Measurements from ENCODE around the gene RAP2C.
"Not testable (repeated sequence)": the region's sequence is repeated elsewhere in the genome, so short reads cannot be mapped to it uniquely, and the experiment has no call there.

Gene RAP2C

GRCh38 chrX:132171478-132171877, 47.8 kb downstream of the RAP2C start:
- ATAC-seq (no peak), DNase-seq (ENCODE audit: low spot score in 2 of 2) (no peak)
- Mint-ChIP-seq H3K4me1 (no peaks in the 10 kb centered on the region), H3K36me3 (no peaks in the 10 kb centered on the region), H3K9me3 (no peaks in the 10 kb centered on the region), H3K4me3 (no peak overlapping the region), H3K27ac (no peak overlapping the region)

- no peak for ATAC-seq
- Mint-ChIP-seq H3K27ac (no peak overlapping the region), H3K36me3 (no peaks in the 10 kb centered on the region), H3K4me3 (no peak overlapping the region), H3K9me3 (no peaks in the 10 kb centered on the region), H3K4me1 (no peaks in the 10 kb centered on the region)
- DNase-seq (ENCODE audit: low spot score in 2 of 2): no peak
Observed at GRCh38 chrX:132169554-132169953, 49.7 kb downstream of the RAP2C start.

- Mint-ChIP-seq H3K36me3 (no peaks in the 10 kb centered on the region), H3K4me3 (no peak overlapping the region), H3K27ac (no peak overlapping the region), H3K9me3 (no peaks in the 10 kb centered on the region), H3K4me1 (no peaks in the 10 kb centered on the region)
- DNase-seq (ENCODE audit: low spot score in 2 of 2): no peak
- no peak for ATAC-seq
Observed at GRCh38 chrX:132165651-132166050, 53.6 kb downstream of the RAP2C start.

GRCh38 chrX:132165005-132165404, 54.2 kb downstream of the RAP2C start:
- Mint-ChIP-seq H3K9me3 (no peaks in the 10 kb centered on the region), H3K36me3 (no peaks in the 10 kb centered on the region), H3K4me3 (no peak overlapping the region), H3K27ac (no peak overlapping the region), H3K4me1 (no peaks in the 10 kb centered on the region)
- no peak for DNase-seq (ENCODE audit: low spot score in 2 of 2)
- no peak for ATAC-seq

GRCh38 chrX:132163094-132163493, 56.2 kb downstream of the RAP2C start:
- not testable (repeated sequence) for DNase-seq (ENCODE audit: low spot score in 2 of 2); H3K4me3 Mint-ChIP-seq; H3K4me1 Mint-ChIP-seq; H3K36me3 Mint-ChIP-seq; ATAC-seq; H3K27ac Mint-ChIP-seq; H3K9me3 Mint-ChIP-seq

- DNase-seq (ENCODE audit: low spot score in 2 of 2): no peak
- ATAC-seq: no peak
Observed at GRCh38 chrX:132153166-132153565, 66.1 kb downstream of the RAP2C start.

More at GRCh38 chrX:132153166-132153565, 66.1 kb downstream of the RAP2C start:
- no peak overlapping the region for H3K4me3 Mint-ChIP-seq
- no peak overlapping the region for H3K27ac Mint-ChIP-seq
- H3K9me3 Mint-ChIP-seq: no peaks in the 10 kb centered on the region
- no peaks in the 10 kb centered on the region for H3K4me1 Mint-ChIP-seq
- H3K36me3 Mint-ChIP-seq: no peaks in the 10 kb centered on the region

Measured in stimulated activated effector memory CD8-positive, alpha-beta T cell treated with anti-CD3 and anti-CD28 coated beads, Interleukin-12 subunit alpha, Interleukin-12 subunit beta, amount 100 ng/mL, for 72 hours (primary cell).